GM18907 (cell line): Measurements from ENCODE around the gene CSMD2.

ENCODE experiments used
- ATAC-seq: cut with Tn5 transposase; IDR thresholded peaks from one replicate; pipeline ENCODE4 v1.9.1; 2021; ENCODE audit warnings: mild to moderate bottlenecking, moderate library complexity; ENCODE audit not compliant: unreplicated experiment

Gene CSMD2

GRCh38 chr1:33925586-33925985, 239.4 kb downstream of the CSMD2 start:
- no peak for ATAC-seq

- no peak for ATAC-seq
These were observed 243.7 kb downstream of the CSMD2 start for GRCh38 chr1:33921281-33921680.

- no peak for ATAC-seq
These were observed 246.7 kb downstream of the CSMD2 start for GRCh38 chr1:33918368-33918767.

- no peak for ATAC-seq
These were observed 248.2 kb downstream of the CSMD2 start for GRCh38 chr1:33916786-33917185.

GRCh38 chr1:33914531-33914930, 250.5 kb downstream of the CSMD2 start:
- no peak for ATAC-seq

GRCh38 chr1:33908324-33908956, 256.6 kb downstream of the CSMD2 start:
- ATAC-seq: no peak

GRCh38 chr1:33906156-33906555, 258.9 kb downstream of the CSMD2 start:
- no peak for ATAC-seq

GRCh38 chr1:33905241-33905640, 259.8 kb downstream of the CSMD2 start:
- no peak for ATAC-seq

GRCh38 chr1:33903210-33903589, 261.8 kb downstream of the CSMD2 start:
- peak; percentile 71 for ATAC-seq

- peak; percentile 82 for ATAC-seq
These were observed 262.4 kb downstream of the CSMD2 start for GRCh38 chr1:33902486-33903209.

GRCh38 chr1:33899746-33900145, 265.3 kb downstream of the CSMD2 start:
- no peak for ATAC-seq

GRCh38 chr1:33898881-33899280, 266.1 kb downstream of the CSMD2 start:
- no peak for ATAC-seq

GRCh38 chr1:33898406-33898805, 266.6 kb downstream of the CSMD2 start:
- no peak for ATAC-seq

GRCh38 chr1:33897092-33897725, 267.8 kb downstream of the CSMD2 start:
- no peak for ATAC-seq

GRCh38 chr1:33895976-33896375, 269.1 kb downstream of the CSMD2 start:
- ATAC-seq: no peak

- no peak for ATAC-seq
These were observed 269.6 kb downstream of the CSMD2 start for GRCh38 chr1:33895396-33895795.

GRCh38 chr1:33893147-33893830, 271.7 kb downstream of the CSMD2 start:
- ATAC-seq: no peak

- no peak for ATAC-seq
These were observed 278.5 kb downstream of the CSMD2 start for GRCh38 chr1:33886496-33886895.

GRCh38 chr1:33880305-33880704, 284.7 kb downstream of the CSMD2 start:
- no peak for ATAC-seq

- no peak for ATAC-seq
These were observed 286.6 kb downstream of the CSMD2 start for GRCh38 chr1:33878392-33878791.

- ATAC-seq: no peak
These were observed 287.9 kb downstream of the CSMD2 start for GRCh38 chr1:33876970-33877650.
